Transverse colon (tissue), 4 donors: Measurements from ENCODE around the gene TTC16. TPM values are rescaled to one million over a fixed set of nuclear protein-coding genes. Genes with fewer than 3 reads are reported as not detected.

Source experiments
- DNase-seq: peaks from one replicate; pipeline ENCODE4 v3.0.0-alpha.2; 2019
- H3K27ac ChIP-seq, 4 donors: fragments of 200-600 bp; sonication (generic); 2 replicates each; pipeline ENCODE4 v1.5.1; 2016 to 2018; ENCODE audit warnings: inconsistent platforms in 4 of 4
- H3K27me3 ChIP-seq: fragments of 200-600 bp; sonication (generic); 2 replicates; pipeline ENCODE4 v1.5.1; 2017; ENCODE audit warnings: inconsistent platforms
- H3K36me3 ChIP-seq, 4 donors: fragments of 200-600 bp; sonication (generic); 2 replicates each; pipeline ENCODE4 v1.5.1; 2017 to 2019; ENCODE audit warnings: inconsistent platforms in 4 of 4
- H3K4me1 ChIP-seq, 4 donors: fragments of 200-600 bp; sonication (generic); 2 replicates each; pipeline ENCODE4 v1.5.1; 2017 to 2020; ENCODE audit warnings: inconsistent platforms in 4 of 4
- H3K4me3 ChIP-seq, 4 donors: fragments of 200-600 bp; sonication (generic); 1 replicate in 1 of 4; 2 replicates in 3 of 4; pipeline versions ENCODE4 v1.5.1 to v1.6.1; 2017 to 2019; ENCODE audit warnings: inconsistent platforms in 4 of 4
- H3K9me3 ChIP-seq, 2 donors: fragments of 200-600 bp; sonication (generic); 2 replicates each; pipeline ENCODE4 v1.5.1; 2017 to 2019; ENCODE audit warnings: inconsistent platforms in 2 of 2
- CTCF ChIP-seq, 5 experiments: fragments of 200-600 bp in 3 of 5; fragments of 450-650 bp in 2 of 5; sonication (generic) in 3 of 5; IDR thresholded peaks; 1 replicate in 2 of 5; 2 replicates in 3 of 5; pipeline ENCODE4 v1.5.1; 2016 to 2017; ENCODE audit warnings: antibody characterized with exemption in 5 of 5, inconsistent platforms in 3 of 5, mild to moderate bottlenecking in 2 of 5, moderate library complexity in 1 of 5
- EP300 ChIP-seq: sonication (generic); formaldehyde crosslinking; IDR thresholded peaks from one replicate; pipeline ENCODE4 v1.6.1; 2017; ENCODE audit warnings: antibody characterized with exemption, low read depth
- POLR2A ChIP-seq: fragments of 450-650 bp; IDR thresholded peaks from one replicate; pipeline ENCODE4 v1.6.1; 2016; ENCODE audit warnings: antibody characterized with exemption, mild to moderate bottlenecking, moderate library complexity
- POLR2AphosphoS5 ChIP-seq, 3 donors: sonication (generic); formaldehyde crosslinking; IDR thresholded peaks; one replicate each; pipeline ENCODE4 v1.6.1; 2016; ENCODE audit warnings: antibody characterized with exemption in 3 of 3
- WGBS, 2 donors: methylation state at CpG; one replicate each; pipeline ENCODE4 v1.1.5; 2018; ENCODE audit warnings: low coverage in 1 of 2; 5-methylcytosine and 5-hydroxymethylcytosine counted together
- in situ Hi-C, 4 donors: fragments of 200-750 bp; cut with MboI; loops; one replicate each; pipeline versions ENCODE4 v1.15.0 to v1.15.1; 2017; ENCODE audit warnings: low sequenced_read_pairs in 3 of 4, low pct_ligation_motif_present in 1 of 4, low pct_unique_long_range_greater_than_20kb in 1 of 4
- intact Hi-C: fragments of 100-400 bp; cut with DNase I; formaldehyde crosslinking; loops from one replicate; pipeline ENCODE4 v1.15.1; 2023; ENCODE audit warnings: low total_unique reads
- total RNA-seq, 4 donors: library from RNA; depleted of rRNA; stranded (reverse); fragments of >200 nt; gene quantifications; one replicate each; pipeline ENCODE4 v1.1.0, GENCODE V29; 2016

The TTC16 gene
- total RNA-seq, 4 donors from 2014 or later: not detected

GRCh38 chr9:127761061-127761460 is 45.2 kb downstream of the TTC16 start:
- 86% methylated on average over 5 of the region's 5 CpGs; no CpG with 5 or more reads in 1 of the 2 donors for WGBS, 2 donors
- in situ Hi-C loops: no loop called here

GRCh38 chr9:127761491-127761956 is 45.6 kb downstream of the TTC16 start:
- TF ChIP-seq EP300 (no peak), POLR2A (no peak), POLR2AphosphoS5 (IDR thresholded peaks at IDR 0.05) (no peak), CTCF (IDR thresholded peaks at IDR 0.05) (no peak)
- Histone ChIP-seq H3K27ac (peak overlapping the region in 3 of 4 donors; percentile 28 to 51 (median 43)), H3K4me1 (no peaks in the 10 kb centered on the region), H3K4me3 (no peak overlapping the region), H3K9me3 (no peaks in the 10 kb centered on the region), H3K36me3 (no peaks in the 10 kb centered on the region), H3K27me3 (peaks cover 3% of the 10 kb centered on the region)
- in situ Hi-C loops: no loop called here
- DNase-seq: no peak
- intact Hi-C loops: no loop called here
- WGBS, 2 donors: 33 to 52% methylated on average over 2 to 5 of the region's 5 CpGs

More at GRCh38 chr9:127761061-127761460, 45.2 kb downstream of the TTC16 start:
- no peaks in the 10 kb centered on the region for H3K36me3 ChIP-seq
- no peak for TF ChIP-seq EP300
- H3K9me3 ChIP-seq: no peaks in the 10 kb centered on the region
- H3K27ac ChIP-seq: peak overlapping the region in 1 of 4 donors; percentile 2
- intact Hi-C loops: no loop called here
- H3K4me3 ChIP-seq: no peak overlapping the region
- H3K27me3 ChIP-seq: peaks cover 7% of the 10 kb centered on the region
- no peak for DNase-seq
- H3K4me1 ChIP-seq: no peaks in the 10 kb centered on the region

- in situ Hi-C loops: no loop called here
- peak overlapping the region; percentile 26 to 51 (median 38) for H3K27ac ChIP-seq
- TF ChIP-seq CTCF (IDR thresholded peaks at IDR 0.05): no peak
- no peak for TF ChIP-seq EP300
- TF ChIP-seq POLR2A: no peak
- no peak for TF ChIP-seq POLR2AphosphoS5 (IDR thresholded peaks at IDR 0.05)
- DNase-seq: no peak
- H3K4me1 ChIP-seq: peaks cover 0 to 5% (median 0%) of the 10 kb centered on the region in 4 donors
- H3K27me3 ChIP-seq: no peaks in the 10 kb centered on the region
- no peaks in the 10 kb centered on the region for H3K36me3 ChIP-seq
- H3K4me3 ChIP-seq: no peak overlapping the region
- WGBS, 2 donors: 56% methylated on average over 16 of the region's 16 CpGs; no CpG with 5 or more reads in 1 of the 2 donors
- intact Hi-C loops: no loop called here
- no peaks in the 10 kb centered on the region for H3K9me3 ChIP-seq
These were observed 46.3 kb downstream of the TTC16 start for GRCh38 chr9:127762111-127762676.

DNA sequence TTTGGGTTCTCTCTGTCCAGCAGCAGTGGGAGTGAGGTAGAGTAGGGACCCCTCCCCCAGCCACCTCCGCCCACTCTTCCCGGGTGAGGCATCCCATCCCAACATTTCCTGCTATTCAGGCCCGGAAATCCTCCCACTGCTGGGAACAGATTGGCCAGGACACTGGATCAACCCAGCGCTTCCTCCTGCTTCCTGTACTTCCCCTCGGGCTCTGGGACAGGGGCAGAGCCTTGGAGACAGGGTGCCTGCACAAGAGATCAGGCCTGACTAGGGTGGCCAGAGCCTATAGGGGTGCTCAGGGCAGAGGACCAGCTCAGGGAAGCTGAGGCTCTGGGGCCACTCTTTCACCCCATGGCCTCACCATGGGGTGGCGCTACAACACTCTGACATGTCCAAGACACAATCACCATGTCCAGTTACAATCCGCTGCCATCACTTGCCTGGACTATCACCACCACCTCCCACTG is 48.1 kb downstream of the TTC16 start:
- TF ChIP-seq CTCF (IDR thresholded peaks at IDR 0.05) (peak; percentile 22 to 49 (median 31)), POLR2A (no peak), POLR2AphosphoS5 (IDR thresholded peaks at IDR 0.05) (peak in 1 of 3 donors; percentile 10), EP300 (peak; percentile 75)
- no peaks in the 10 kb centered on the region for H3K9me3 ChIP-seq
- no peak overlapping the region for H3K4me3 ChIP-seq
- WGBS, 2 donors: 43 to 48% methylated on average over 1 to 7 of the region's 7 CpGs
- no peaks in the 10 kb centered on the region for H3K36me3 ChIP-seq
- intact Hi-C loops: no loop called here
- peak; percentile 66 for DNase-seq
- no peaks in the 10 kb centered on the region for H3K27me3 ChIP-seq
- in situ Hi-C loops: no loop called here
- peaks cover 0 to 14% (median 0%) of the 10 kb centered on the region in 4 donors for H3K4me1 ChIP-seq
- H3K27ac ChIP-seq: peak overlapping the region in 2 of 4 donors; percentile 41 to 48
